HCT116 (cell line): ENCODE measurements around the gene IQCM. TPM values are rescaled to one million over a fixed set of nuclear protein-coding genes. Genes with fewer than 3 reads are reported as not detected.

Source experiments
- ATAC-seq: fragments of 200-7000 bp; cut with Tn5 transposase; 2 replicates; pipeline ENCODE4 v1.9.1; 2020; ENCODE audit warnings: mild to moderate bottlenecking, moderate library complexity
- BruUV-seq: library from RNA; stranded (reverse); fragments of 400-500 nt; replicated peaks from 2 replicates; lab custom pipeline; 2021; lab: Mats Ljungman, UMichigan
- CTCF ChIA-PET: fragments of 300-600 bp; sonication (Branson Sonifier 250); formaldehyde crosslinking; loops from one replicate; lab custom pipeline; 2021; ENCODE audit warnings: antibody characterized with exemption; lab: Charles Lee
- POLR2A ChIA-PET: fragments of 300-600, 350-600 bp; sonication (Branson Sonifier 250); formaldehyde crosslinking; loops from one replicate; lab custom pipeline; 2021; ENCODE audit warnings: antibody characterized with exemption; lab: Charles Lee
- RAD21 ChIA-PET, 2 experiments: fragments of 300-600 bp; sonication (Branson Sonifier 250); formaldehyde crosslinking; loops; one replicate each; lab custom pipeline; 2023; ENCODE audit warnings: low total read pairs in 2 of 2; ENCODE audit not compliant: uncharacterized antibody in 2 of 2, unreplicated experiment in 2 of 2, low non-redundant PET in 1 of 2; lab: Charles Lee
- DNase-seq: peaks from one replicate; pipeline ENCODE4 v3.0.0-alpha.2; 2010; ENCODE audit warnings: low read depth, low spot score
- H2AFZ ChIP-seq: fragments of 200-600 bp; shearing (Covaris generic), sonication (generic); 2 replicates; pipeline ENCODE4 v1.6.1; 2017; ENCODE audit warnings: low read depth, mixed run types, mixed read lengths, antibody characterized with exemption, low read length; ENCODE audit not compliant: poor library complexity, severe bottlenecking
- H3K27ac ChIP-seq: 2 replicates; pipeline ENCODE4 v1.5.1; 2012; ENCODE audit warnings: low read depth, low read length
- H3K27me3 ChIP-seq: fragments of 200-600 bp; sonication (generic); 2 replicates; pipeline ENCODE4 v1.6.1; 2016; ENCODE audit warnings: mixed run types, low read length, mixed read lengths; ENCODE audit not compliant: insufficient read depth
- H3K36me3 ChIP-seq, 2 experiments: fragments of 200-500 bp in 1 of 2; fragments of 200-600 bp in 1 of 2; sonication (Bioruptor generic) in 1 of 2; sonication (generic) in 1 of 2; 2 replicates each; pipeline versions ENCODE4 v1.5.1 to v1.6.1; 2014 to 2016; ENCODE audit warnings: low read length in 2 of 2, inconsistent platforms in 1 of 2, mixed read lengths in 1 of 2, mixed run types in 1 of 2; ENCODE audit not compliant: insufficient read depth in 2 of 2, control insufficient read depth in 1 of 2
- H3K4me1 ChIP-seq, 2 experiments: fragments of 200-600 bp in 1 of 2; sonication (generic) in 1 of 2; 2 replicates each; pipeline versions ENCODE4 v1.5.1 to v1.6.1; 2012 to 2017; ENCODE audit warnings: low read length in 2 of 2, inconsistent platforms in 1 of 2, mild to moderate bottlenecking in 1 of 2, mixed read lengths in 1 of 2, mixed run types in 1 of 2, moderate library complexity in 1 of 2; ENCODE audit not compliant: insufficient read depth in 2 of 2, control insufficient read depth in 1 of 2
- H3K4me2 ChIP-seq: fragments of 200-600 bp; sonication (generic); 2 replicates; pipeline ENCODE4 v1.6.1; 2017; ENCODE audit warnings: mixed run types, low read length, mixed read lengths
- H3K4me3 ChIP-seq, 2 experiments: fragments of 200-600 bp in 1 of 2; sonication (generic) in 1 of 2; replicated peaks in 1 of 2; 2 replicates each; pipeline ENCODE4 v1.5.1; 2011 to 2016; ENCODE audit warnings: low read length in 2 of 2, control low read depth in 1 of 2, low read depth in 1 of 2, mild to moderate bottlenecking in 1 of 2, mixed read lengths in 1 of 2, mixed run types in 1 of 2
- H3K79me2 ChIP-seq: fragments of 200-600 bp; sonication (generic); 2 replicates; pipeline ENCODE4 v1.6.1; 2017; ENCODE audit warnings: mild to moderate bottlenecking, mixed run types, low read length, moderate library complexity, mixed read lengths; ENCODE audit not compliant: insufficient read depth
- H3K9ac ChIP-seq: fragments of 200-600 bp; sonication (generic); 2 replicates; pipeline ENCODE4 v1.6.1; 2016; ENCODE audit warnings: low read length, mixed read lengths
- H3K9me2 ChIP-seq: fragments of 200-600 bp; sonication (generic), shearing (Covaris generic); 2 replicates; pipeline ENCODE4 v1.6.1; 2017; ENCODE audit warnings: mixed run types, mild to moderate bottlenecking, moderate library complexity; ENCODE audit not compliant: insufficient read depth
- H3K9me3 ChIP-seq, 2 experiments: fragments of 200-500 bp in 1 of 2; fragments of 200-600 bp in 1 of 2; sonication (Bioruptor generic) in 1 of 2; sonication (generic) in 1 of 2; 2 replicates each; pipeline ENCODE4 v1.6.1; 2014 to 2017; ENCODE audit warnings: low read length in 2 of 2, mixed read lengths in 2 of 2, inconsistent platforms in 1 of 2, low read depth in 1 of 2, mild to moderate bottlenecking in 1 of 2, mixed run types in 1 of 2, moderate library complexity in 1 of 2; ENCODE audit not compliant: control insufficient read depth in 1 of 2, insufficient read depth in 1 of 2
- H4K20me1 ChIP-seq: fragments of 200-600 bp; sonication (generic), shearing (Covaris generic); 2 replicates; pipeline ENCODE4 v1.6.1; 2017; ENCODE audit warnings: mixed run types, mild to moderate bottlenecking, moderate library complexity; ENCODE audit not compliant: insufficient read depth
- ATF3 ChIP-seq: IDR thresholded peaks from 2 replicates; pipeline ENCODE4 v1.6.1; 2012
- CBX3 ChIP-seq: IDR thresholded peaks from 2 replicates; pipeline ENCODE4 v1.6.1; 2012; ENCODE audit warnings: low read depth
- CEBPB ChIP-seq: IDR thresholded peaks from 2 replicates; pipeline ENCODE4 v1.6.1; 2012; ENCODE audit warnings: low read depth
- EGR1 ChIP-seq: IDR thresholded peaks from 2 replicates; pipeline ENCODE4 v1.6.1; 2012; ENCODE audit warnings: low read depth
- ELF1 ChIP-seq: IDR thresholded peaks from 2 replicates; pipeline ENCODE4 v1.6.1; 2012; ENCODE audit warnings: low read depth, borderline replicate concordance
- EZH2 ChIP-seq: fragments of 200-600 bp; sonication (generic); IDR thresholded peaks from 2 replicates; pipeline ENCODE4 v1.6.1; 2017; ENCODE audit warnings: antibody characterized with exemption, mixed run types
- FOSL1 ChIP-seq: IDR thresholded peaks from 2 replicates; pipeline ENCODE4 v1.6.1; 2012; ENCODE audit warnings: low read depth
- JUND ChIP-seq: IDR thresholded peaks from 2 replicates; pipeline ENCODE4 v1.6.1; 2012
- POLR2A ChIP-seq: IDR thresholded peaks from 2 replicates; pipeline ENCODE4 v1.7.0; 2011; ENCODE audit warnings: borderline replicate concordance; ENCODE audit not compliant: insufficient read depth, insufficient read length; ENCODE audit errors: extremely low read depth
- POLR2AphosphoS5 ChIP-seq: IDR thresholded peaks from 2 replicates; pipeline ENCODE4 v1.6.1; 2011; ENCODE audit warnings: mild to moderate bottlenecking, low read depth, low read length, moderate library complexity
- RAD21 ChIP-seq: IDR thresholded peaks from 2 replicates; pipeline ENCODE4 v1.6.1; 2012; ENCODE audit warnings: low read depth, mild to moderate bottlenecking
- SIN3A ChIP-seq: IDR thresholded peaks from 2 replicates; pipeline ENCODE4 v1.6.1; 2012; ENCODE audit warnings: low read depth
- SP1 ChIP-seq: IDR thresholded peaks from 2 replicates; pipeline ENCODE4 v1.6.1; 2012; ENCODE audit warnings: low read depth
- SRF ChIP-seq: IDR thresholded peaks from 2 replicates; pipeline ENCODE4 v1.6.1; 2012; ENCODE audit warnings: low read depth
- TCF7L2 ChIP-seq: IDR thresholded peaks from 2 replicates; pipeline ENCODE4 v1.7.0; 2011; ENCODE audit warnings: borderline replicate concordance, inconsistent platforms; ENCODE audit not compliant: insufficient read depth, insufficient read length; ENCODE audit errors: extremely low read depth
- YY1 ChIP-seq: IDR thresholded peaks from 2 replicates; pipeline ENCODE4 v1.6.1; 2011; ENCODE audit warnings: low read length, low read depth, moderate library complexity, mild to moderate bottlenecking; ENCODE audit not compliant: insufficient replicate concordance; ENCODE audit errors: extremely low read depth
- ZBTB33 ChIP-seq: IDR thresholded peaks from 2 replicates; pipeline ENCODE4 v1.6.1; 2011; ENCODE audit warnings: mild to moderate bottlenecking, low read length, moderate library complexity; ENCODE audit not compliant: insufficient replicate concordance; ENCODE audit errors: extremely low read depth
- ZNF274 ChIP-seq: fragments of 200-500 bp; sonication (Bioruptor generic); IDR thresholded peaks from 2 replicates; pipeline ENCODE4 v1.6.1; 2014; ENCODE audit warnings: mild to moderate bottlenecking, low read depth, low read length, inconsistent platforms
- intact Hi-C: fragments of 100-400 bp; cut with micrococcal nuclease; formaldehyde crosslinking; loops from 2 replicates; pipeline ENCODE4 v1.10.0; 2022
- total RNA-seq: library from RNA; stranded (reverse); gene quantifications from one replicate; pipeline ENCODE4 v1.2.1, GENCODE V29; 2021; ENCODE audit not compliant: unreplicated experiment
- TF ChIP-seq, protein P1 (sequence below): IDR thresholded peaks from 2 replicates; pipeline ENCODE4 v1.6.1; 2012

IQCM gene
- total RNA-seq, 1 experiment from 2014 or later = 0.20 TPM

- Histone ChIP-seq H3K36me3 (no peaks in the 10 kb centered on the region), H3K4me2 (no peak overlapping the region), H3K79me2 (no peaks in the 10 kb centered on the region), H3K27me3 (no peaks in the 10 kb centered on the region), H2AFZ (no peak overlapping the region), H3K4me3 (no peak overlapping the region), H4K20me1 (no peaks in the 10 kb centered on the region)
- intact Hi-C loops = no loop called here
- no peak for ATAC-seq
- BruUV-seq = no TSS peak
- no peak for TF ChIP-seq ELF1
- no peak for TF ChIP-seq EZH2
- no peak for TF ChIP-seq YY1
- TF ChIP-seq EGR1 = no peak
- no peak for TF ChIP-seq JUND
- TF ChIP-seq FOSL1 = no peak
- TF ChIP-seq SIN3A = no peak
- TF ChIP-seq POLR2A = no peak
- no peak for TF ChIP-seq CBX3
- no peak for TF ChIP-seq RAD21
- TF ChIP-seq, all 23 proteins: peak for 0
- no peak for DNase-seq
- ChIA-PET RAD21 (no interaction called here), POLR2A (no interaction called here), CTCF (no interaction called here)
- peaks cover 0 to 6% of the 10 kb centered on the region in 2 experiments; a peak in 1 of 4 replicates for H3K9me3 ChIP-seq
- H3K9me2 ChIP-seq = no peaks in the 10 kb centered on the region; the same call in 1 of the 2 replicates
- no peaks in the 10 kb centered on the region for H3K4me1 ChIP-seq
- H3K9ac ChIP-seq = no peak overlapping the region
- H3K27ac ChIP-seq = no peak overlapping the region
These were observed 95.8 kb downstream of the IQCM start for GRCh38 chr4:149719806-149720205.

GRCh38 chr4:149719357-149719756 is 96.3 kb downstream of the IQCM start:
- intact Hi-C loops = no loop called here
- H2AFZ ChIP-seq = no peak overlapping the region
- H3K9me3 ChIP-seq = peaks cover 0 to 6% of the 10 kb centered on the region in 2 experiments; a peak in 1 of 4 replicates
- H3K4me2 ChIP-seq = no peak overlapping the region
- no peak overlapping the region for H3K27ac ChIP-seq
- no peaks in the 10 kb centered on the region for H3K4me1 ChIP-seq
- H3K36me3 ChIP-seq = no peaks in the 10 kb centered on the region
- ATAC-seq = no peak
- BruUV-seq = no TSS peak
- H3K4me3 ChIP-seq = no peak overlapping the region
- no peaks in the 10 kb centered on the region for H3K79me2 ChIP-seq
- ChIA-PET RAD21 (no interaction called here), POLR2A (no interaction called here), CTCF (no interaction called here)
- no peak overlapping the region for H3K9ac ChIP-seq
- no peaks in the 10 kb centered on the region; the same call in 1 of the 2 replicates for H3K9me2 ChIP-seq
- no peak for DNase-seq
- H3K27me3 ChIP-seq = no peaks in the 10 kb centered on the region
- no peaks in the 10 kb centered on the region for H4K20me1 ChIP-seq
- TF ChIP-seq SRF (no peak), JUND (no peak), CEBPB (no peak), SIN3A (no peak), SP1 (no peak), FOSL1 (no peak), CBX3 (no peak), POLR2AphosphoS5 (no peak), TCF7L2 (no peak), ZNF274 (no peak), ATF3 (no peak), ELF1 (no peak), ZBTB33 (no peak)
- TF ChIP-seq, protein P1, sequence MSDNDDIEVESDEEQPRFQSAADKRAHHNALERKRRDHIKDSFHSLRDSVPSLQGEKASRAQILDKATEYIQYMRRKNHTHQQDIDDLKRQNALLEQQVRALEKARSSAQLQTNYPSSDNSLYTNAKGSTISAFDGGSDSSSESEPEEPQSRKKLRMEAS = no peak
